ENCODE data around the gene SH3BP2.

Gene SH3BP2

DNA sequence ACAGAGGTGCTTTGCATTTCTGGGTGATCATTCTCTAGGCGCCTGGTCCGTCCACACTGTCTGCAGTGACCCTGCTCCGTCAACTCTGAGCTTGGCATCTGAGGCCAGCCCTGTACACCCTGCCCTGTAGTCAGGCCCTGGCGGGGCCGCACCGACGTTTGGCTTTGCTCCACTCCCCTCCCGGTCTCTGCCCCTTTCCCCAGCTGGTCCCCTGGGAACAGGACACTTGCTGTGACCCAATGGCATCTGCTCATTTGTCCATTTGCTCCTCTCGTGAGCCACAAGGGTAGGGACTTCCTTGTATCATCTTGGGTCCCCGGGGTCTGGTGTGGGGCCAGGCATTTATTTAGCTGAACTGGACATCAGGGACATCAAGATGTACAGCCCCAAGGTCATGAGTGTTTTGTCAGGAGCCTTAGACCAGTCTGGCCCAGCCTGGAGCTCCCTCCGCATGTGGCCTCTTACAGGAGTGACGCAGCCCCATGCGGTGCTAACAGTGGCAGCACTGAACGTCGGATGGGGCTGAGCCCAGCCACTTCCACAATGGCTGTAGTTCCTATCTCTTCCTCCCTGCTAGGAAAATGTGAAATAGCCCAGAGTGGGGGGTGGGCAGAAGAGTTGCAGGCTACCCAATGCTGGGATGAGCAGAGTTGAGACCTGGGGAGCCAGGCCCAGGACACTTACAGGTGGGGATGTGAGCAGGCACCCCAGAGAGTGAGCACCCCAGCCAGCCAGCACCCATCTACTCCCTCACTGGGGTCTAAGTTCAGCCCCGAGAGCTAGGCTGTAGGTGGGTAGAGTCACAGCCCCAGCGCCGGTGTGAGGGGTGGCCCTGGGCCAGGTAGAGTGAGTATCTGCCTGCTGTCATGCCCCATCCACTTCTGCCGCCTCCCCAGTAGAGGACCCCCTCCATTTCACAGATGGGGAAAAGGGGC lies 2.0 kb upstream of the SH3BP2 start:
- DNase-seq (ENCODE audit: low spot score): no peak

DNA sequence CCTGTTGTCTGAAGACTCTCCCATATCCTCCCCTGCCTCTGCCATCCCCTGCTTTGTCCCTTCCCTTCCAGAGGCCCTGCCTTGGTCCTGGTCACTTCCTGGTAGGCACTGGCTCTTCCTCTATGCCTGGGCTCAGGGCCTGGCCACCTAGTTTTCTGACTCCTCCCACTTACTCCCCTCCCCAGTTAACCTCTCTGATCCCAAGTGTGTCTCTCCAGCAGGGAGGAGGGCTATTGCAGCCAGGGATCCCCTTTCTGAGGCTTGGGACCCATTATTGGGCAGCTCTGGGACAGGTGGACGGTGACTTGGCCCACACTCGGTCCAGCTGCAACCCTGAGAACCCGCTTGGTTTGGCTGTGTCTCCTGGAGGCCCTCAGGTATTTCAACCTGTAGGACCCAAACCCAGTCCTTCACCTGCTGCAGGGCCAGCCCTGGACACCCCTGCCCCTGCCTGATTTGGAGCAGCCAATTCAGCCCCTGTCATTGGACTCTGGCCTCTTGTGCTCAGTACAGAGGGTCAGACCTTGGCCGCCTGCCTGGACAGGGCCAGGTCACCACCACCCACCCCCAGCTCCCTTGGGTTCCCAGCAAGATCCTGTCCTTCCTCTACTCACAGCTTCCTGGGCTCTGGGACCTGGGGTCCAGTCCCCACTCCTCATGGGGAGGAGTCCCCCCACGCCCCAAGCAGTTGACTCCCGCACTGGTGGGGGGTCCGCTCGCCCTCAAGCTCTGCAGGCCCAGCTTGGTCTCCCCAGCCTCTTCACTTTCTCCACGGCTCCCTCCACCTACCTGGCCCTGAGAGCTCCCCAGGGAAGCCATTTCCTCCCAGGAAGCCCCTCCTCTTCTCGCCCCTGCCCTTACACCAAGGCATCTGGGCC lies 1.1 kb upstream of the SH3BP2 start:
- DNase-seq (ENCODE audit: low spot score): no peak

DNA sequence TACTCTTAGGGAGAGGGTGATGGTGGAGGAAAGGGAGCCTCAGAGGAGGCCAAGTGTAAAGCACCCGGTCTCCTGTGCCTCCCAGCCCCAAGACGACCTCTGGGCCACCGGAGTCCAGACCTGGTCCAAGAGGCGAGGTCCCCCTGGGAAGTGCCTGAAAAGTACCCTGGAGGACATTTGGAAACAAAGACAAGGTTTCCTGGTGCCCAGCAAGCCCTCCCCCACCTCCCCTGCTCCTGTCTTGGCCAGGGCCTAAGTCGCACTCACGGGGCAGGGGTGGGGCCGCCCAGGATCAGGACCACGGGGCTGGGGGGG lies 532 bp upstream of the SH3BP2 start:
- DNase-seq (ENCODE audit: low spot score): no peak

DNA sequence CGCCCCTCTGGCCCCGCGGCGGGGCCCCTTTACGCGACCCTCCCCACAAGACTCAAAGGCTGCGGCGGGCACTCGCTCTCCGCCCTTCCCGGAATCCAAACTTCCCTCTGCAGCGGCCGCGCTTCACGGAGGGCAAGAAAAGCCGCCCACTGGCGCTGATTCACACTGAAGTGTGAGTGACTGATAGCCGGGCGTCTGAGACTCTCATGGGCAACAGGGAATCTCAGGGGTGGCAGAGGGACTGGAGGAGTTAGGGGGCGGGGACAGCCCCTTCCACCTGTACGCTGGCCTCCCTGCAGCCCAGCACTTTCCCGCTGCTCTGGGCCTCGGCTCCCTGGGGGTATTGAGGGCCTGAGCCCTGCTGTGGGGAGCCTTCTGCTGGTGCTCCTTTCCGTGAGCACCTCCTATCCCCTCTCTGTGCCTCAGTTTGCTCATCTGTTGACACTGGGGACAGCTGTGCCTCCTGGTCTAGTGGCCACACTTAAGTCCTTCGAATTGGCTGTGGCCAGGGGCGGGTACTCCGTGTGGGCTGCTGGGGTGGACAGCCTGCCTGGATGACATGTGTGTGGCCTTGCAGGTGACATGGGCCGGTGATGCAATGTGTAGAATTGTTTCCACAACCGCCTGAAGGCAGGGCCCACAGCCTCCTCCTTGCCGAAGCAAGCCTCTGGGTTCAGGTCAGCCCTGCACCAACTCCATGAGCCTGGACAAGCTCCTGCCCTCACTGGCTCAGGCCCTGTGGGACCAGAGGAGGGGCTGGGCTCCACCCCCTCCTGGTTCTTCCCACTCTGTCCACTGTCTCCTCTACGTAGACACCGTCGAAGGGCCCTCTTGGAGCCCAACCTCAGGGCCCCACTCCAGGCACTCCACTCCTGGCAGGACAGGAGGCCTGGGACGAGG lies 951 bp downstream of the SH3BP2 start:
- peak; percentile 77 for DNase-seq (ENCODE audit: low spot score)

DNA sequence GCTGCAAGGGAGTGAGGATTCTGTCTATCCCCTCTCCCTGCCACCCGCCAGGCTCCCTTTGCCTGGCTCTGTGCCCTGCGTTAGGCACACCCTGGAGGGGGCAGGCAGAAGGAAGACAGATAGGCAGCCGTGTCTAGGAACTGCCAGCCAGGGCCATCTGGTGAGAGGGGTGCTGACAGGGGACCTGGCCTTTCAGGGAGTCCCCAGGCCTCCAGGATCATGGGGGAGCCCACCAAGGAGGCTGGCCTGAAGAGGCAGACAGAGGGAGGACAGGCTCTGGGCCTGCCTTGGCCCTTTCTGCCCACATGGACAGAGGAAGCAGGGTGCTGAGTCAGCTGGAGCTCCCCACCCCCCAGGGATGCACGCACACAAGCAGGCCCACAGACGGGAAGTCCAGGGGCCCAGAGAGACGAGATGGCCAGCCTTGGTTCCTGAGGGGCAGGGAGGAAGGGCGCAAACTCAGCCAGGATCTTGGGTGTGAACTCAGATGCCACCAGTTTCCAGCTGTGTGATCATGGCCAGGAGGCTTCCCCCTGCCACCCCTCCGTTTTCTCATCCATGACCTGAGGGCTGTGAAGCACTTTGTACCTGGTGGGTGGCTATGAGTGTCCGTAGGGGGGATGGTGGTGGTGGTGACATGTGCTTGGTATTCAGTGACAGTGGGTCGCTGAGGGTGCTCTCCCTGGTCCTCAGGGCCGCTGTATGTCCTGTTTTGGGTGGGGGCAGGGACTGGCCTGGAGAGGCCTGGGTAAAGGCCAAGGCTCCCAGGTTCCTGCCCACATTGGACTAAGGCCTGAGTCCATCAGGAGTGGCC lies 1.8 kb downstream of the SH3BP2 start:
- peak; percentile 84 for DNase-seq (ENCODE audit: low spot score)

DNA sequence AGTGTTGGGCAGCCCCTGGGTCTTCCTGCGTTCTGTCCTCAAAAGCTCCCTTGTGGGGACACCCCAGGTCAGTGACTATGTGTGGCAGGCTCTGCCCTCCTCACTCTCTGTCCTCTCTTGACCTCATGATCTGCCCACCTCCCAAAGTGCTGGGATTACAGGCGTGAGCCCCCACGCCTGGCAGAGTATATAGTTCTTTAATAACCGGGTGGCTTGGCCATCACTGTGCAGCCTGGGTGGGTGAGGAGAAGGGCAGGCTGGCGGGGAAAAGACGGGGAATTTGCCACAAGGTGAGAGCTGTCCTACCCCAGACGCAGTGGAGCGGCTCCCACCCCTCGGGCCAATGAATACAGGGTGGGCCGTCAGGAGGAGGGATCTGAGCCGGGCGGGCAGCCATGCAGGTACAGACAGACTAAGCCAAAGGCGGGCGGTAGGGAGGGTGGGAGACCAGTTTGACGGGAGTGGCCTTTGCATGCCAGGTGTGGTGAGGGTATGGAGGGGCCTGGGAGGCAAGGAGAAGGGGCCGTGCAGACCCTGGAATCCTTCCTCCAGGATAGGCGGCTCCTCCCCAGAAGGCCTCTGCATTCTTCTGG lies 2.5 kb downstream of the SH3BP2 start:
- peak; percentile 42 for DNase-seq (ENCODE audit: low spot score)

DNA sequence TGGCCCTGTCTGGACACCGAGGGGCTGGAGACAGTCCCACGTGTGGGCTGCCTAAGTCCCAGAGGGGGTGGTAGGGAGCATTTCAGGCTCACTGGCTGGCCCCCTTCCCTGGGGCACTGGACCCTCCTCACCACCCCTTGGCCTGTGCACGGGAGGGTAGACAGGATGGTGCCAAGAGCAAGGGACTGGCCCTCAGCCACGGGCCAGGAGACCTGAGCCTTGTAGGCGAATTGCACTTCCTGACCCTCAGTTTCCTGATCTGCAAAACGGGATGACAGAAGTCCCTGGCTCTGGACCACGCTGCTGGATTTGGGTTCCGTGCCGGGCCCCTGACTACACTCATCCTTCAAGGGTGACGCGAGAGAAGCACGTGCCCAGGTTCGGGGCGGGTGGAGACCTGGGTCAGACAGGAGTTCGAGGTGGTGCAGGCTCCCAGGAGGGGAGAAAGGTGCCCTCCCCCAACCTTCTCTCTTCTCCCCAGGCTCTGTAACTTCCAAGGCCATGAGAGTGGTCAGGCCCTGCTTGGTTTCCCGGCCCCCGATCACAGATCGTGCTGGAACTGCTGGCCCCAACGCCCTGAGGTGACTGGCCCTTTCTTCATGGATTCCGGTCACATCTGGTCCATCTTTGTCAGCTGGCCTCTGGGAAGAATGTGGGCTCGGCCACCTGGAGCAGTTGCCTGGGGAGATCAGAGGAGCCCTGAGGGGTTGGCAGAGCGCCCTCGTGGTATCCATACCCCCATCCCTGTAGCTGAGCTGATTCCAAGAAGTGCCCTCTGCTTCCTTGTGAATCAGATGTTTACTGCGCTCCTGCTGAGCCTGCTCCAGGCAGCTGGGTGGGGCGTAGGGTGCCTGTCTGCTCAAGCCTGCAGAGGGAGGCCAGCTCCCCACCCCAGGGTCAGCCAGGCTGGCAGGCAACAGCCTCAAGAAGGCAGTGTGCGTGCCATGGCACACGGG lies 3.3 kb downstream of the SH3BP2 start:
- peak; percentile 97 for DNase-seq (ENCODE audit: low spot score)

DNA sequence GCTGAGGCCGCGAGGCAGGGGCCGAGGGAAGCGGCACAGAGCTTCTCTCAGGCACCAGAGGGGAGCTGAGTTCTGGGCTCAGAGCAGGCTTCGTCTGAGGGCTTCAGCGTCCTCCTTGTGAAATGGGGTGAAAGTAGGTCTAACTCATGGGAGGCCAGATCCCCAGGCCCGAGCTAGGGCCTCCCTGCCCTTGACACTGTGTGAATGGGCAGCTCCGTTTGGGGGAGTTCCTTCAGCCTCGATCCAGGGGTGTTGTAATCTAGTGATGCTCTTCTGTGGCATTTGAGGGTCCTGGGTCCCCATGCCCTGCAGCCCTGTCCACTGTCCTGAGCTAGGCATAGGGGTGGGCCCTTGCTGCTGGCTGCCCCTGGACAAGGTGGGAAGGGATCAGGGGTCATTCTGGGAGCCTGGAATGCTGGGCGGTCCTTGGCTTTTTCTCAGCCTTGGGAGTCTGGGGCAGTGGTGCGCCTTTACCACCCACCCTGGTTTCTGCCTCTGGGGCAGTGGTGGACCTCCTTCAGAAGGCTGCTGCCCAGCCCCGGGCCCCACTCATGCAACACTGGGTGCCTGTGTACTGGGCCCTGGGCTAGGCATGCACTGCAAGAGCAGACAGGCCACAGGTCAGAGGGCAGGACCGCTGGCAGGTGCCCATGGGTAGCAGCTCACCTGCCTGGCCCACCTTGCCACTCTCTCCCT lies 4.1 kb downstream of the SH3BP2 start:
- no peak for DNase-seq (ENCODE audit: low spot score)

DNA sequence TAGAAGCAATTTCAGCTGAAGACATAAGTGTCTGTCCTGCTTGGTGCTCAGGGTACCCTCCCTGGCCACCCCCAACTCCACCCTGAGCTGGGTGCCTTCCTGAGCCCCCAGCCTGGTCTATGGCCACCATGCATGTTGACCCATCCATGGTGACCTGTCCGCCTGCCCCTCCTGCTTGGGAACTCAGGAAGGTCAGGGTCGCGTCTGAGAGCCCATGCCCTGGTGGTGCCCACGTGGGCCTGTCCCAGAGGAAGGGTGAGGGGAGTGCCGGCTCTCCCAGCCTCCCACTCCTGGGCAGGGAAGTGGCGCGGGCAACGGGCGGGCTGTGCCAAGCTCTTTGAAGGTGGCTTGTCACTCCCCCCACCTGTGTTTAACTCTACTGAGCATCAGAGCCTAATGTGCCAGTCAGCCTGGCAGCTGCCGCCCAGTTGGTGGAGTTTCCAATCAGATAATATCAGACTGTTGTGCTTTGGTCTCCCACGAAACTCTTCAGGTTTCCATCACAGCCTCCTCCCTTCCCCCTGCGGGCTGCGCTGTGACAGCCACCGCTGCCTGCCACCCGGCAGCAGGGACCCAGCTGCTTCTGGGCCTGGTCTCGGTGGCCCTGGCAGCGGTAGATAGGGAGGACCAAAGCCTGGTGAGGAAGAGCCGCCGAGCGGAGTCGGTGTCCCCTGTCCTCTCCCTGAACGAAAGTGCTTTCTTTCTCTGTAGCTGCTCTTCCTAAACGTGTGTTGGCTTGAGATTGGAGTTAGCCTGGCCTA lies 4.8 kb downstream of the SH3BP2 start:
- DNase-seq (ENCODE audit: low spot score): no peak

DNA sequence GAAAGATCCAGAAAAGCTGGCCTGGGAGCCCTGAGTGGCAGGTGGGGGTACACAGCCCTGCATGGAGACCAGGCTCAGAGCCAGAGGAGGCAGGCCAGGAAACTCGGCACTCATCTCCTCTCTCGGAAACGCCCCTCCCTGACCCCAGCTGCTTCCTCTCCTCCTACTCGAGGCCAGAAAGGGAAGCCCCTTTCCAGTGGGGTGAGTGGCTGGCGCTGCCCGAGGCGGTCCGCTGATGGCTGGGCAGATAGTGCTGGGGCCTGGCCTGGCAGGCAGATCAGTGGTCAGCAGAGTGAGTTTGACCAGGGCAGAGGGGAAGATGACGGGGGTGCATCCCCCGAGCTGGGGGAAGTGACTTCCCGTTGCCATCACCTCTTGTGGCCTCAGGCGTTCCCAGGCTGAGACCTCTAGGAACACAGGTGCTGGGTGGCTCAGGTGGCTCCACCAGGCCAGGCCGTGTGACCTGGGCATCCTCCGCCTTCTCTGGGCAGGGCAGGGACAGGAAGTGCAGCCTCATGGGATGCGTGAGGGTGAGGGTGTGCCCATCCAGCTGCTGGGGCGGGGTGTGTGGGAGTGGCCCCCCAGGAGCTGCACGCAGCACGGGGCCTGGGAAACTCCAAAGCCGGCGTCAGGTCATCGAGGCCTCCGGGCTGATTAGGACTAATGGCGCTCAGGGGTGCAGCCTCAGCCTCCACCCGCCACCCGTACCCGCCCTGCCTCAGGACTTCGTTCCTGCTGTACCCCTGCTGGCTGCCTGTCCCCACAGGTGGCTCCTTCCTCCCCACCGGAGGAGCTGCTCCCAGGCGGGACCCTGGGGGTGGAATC lies 5.7 kb downstream of the SH3BP2 start:
- peak; percentile 49 for DNase-seq (ENCODE audit: low spot score)

DNA sequence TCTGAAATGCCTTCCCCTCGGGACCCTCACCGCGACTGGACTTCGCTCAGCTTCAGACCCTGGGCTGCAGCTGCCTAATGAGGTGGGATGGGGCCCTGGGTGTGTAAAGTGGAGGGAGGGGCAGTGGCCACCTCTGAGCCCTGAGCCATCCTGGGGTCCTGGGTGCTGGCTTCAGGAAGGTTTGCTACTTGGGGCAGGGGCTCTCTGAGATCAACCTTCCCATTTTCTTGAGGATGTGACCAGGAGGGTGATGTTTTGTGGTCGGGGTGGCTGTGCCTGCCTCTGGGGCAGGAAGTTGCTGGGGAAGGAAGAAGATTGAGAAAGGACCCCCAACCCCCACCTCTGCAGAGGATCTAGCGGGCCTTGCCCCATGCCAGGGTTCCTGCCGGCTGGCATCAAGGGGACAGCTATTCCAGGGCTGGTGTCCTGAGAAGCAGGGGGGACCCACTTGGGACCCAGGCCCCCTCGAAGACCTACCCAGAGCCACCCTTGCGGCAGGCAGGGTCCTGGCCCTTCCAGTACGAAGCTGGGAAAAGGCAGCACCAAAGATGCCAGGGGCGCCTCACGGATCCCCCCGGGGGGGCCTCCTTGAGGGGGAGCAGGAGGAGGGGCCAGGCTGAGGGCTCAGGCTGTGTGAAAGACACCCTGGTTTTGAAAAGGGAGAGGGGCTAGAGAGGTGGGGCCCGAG lies 6.5 kb downstream of the SH3BP2 start:
- no peak for DNase-seq (ENCODE audit: low spot score)

DNA sequence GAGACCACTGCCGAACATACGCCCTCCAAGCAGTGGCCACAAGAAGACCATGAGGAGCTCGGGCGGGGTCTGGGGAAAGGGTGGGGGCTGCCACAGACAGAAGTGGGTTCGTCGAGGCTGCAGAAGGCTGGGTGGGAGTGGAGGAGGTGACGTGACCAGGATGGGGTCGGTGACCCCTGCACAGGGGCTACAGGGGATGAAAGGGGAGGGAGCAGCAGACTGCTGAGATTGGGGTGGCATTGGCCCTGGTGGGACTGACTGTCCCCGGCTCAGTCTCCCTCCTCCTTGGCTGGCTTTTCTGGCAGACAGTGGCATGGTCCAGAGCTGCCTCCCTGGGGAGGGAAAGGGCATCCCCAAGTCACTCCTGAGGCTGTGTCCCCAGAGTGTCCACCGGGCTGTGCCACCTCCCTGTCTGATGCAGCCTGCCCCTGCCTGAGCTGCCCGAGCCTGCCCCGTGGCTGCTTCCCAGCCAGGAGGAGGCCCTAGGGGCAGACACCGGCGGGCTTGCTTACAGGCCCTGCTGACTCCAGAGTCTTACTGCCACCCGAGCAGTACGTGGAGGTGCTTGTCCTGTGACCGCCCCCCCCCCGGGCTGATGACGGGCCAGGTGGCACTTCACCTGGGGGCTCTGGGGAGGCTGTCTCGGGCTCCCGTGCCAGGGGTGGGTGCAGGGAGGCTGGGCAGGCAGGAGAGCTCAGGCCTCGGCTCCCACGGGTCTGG lies 7.2 kb downstream of the SH3BP2 start:
- DNase-seq (ENCODE audit: low spot score): no peak

DNA sequence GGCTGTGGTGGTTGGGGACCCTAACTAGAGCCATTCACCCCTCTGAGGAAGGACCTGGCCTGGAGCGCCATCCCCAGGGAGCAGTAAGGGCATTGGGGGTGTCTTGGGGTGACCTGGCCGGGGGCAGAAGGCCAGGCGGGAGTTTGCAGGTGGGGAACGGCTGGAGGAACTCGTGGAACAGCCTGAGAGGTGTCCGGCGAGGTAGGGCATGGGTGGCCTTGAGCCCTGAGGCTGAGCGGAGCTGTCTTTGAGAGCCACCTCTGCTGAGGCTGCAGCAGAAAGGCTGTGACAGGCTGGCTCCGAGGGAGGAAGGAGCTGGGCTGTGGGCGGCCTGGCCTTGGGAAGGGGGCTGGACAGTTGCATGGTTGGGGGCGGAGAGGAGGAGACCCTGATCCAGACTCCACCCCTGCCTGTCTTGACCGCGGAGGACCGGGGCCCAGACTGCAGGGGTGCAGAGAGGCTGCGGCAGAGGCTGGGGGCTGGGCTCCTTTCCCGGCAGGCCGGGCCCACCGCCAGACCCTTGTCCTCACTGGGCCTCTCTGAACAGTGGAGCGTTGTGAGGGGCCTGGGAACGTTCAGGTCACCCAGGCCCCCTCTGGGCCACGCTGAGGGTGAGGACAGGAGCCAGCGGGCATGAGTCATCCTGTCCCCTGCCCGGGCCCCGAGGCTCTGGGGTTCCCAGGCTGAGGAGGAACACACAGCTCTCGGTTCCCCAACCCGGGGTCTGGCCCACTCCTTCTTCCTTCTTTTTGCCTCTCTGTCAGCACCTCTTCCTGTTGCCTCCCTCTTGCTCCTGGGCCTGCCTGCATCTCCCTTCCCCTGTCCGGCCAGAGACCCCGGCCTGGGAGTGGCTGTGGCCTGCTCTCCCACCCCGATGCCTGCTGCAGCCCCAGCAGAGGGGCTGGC lies 8.1 kb downstream of the SH3BP2 start:
- DNase-seq (ENCODE audit: low spot score): no peak

DNA sequence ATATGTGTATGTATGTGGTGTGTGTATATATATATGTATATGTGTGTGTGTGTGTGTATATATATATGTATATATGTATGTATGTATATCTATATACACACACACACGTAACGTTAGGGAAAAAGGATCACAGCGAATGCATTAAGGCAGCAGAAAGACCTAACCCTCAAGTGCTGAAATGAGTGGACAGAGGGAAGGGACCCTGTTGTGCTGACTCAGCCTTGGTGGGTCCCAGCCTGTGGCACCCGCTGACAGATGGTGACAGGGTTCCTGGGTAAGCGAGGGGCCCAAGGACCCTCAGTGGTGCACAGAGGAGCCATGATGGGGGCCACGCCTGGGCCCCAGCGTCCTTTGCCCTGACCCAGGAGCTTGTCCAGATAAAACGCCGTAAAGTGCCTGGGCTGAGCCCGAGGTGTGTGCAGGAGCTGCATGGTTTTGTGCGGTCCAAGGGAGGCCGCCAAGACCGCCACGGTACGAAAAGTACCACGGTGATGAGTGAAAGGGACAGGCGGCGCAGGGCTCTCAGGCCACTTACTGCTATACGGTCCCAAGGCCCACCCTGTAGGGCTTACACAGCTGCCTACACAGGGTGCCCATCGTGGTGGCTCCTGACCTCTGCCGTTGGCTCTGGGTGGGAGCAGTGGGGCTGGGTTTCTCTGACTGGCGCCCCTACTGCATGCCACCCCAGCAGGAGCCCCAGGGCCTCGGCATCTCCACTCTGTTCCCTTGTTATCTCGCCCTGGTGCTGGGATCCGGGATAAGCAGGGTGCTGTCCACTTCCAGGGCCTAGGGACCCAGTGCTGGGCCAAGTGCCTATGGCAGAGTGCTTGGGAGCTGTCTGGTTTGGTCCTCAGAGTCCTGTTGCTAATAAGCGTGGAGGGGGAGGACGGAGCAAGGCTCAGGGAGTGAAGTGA lies 10.0 kb downstream of the SH3BP2 start:
- no peak for DNase-seq (ENCODE audit: low spot score)
